IMR-90 (cell line): ENCODE data around the gene RASGRP2. TPM values are rescaled to one million over a fixed set of nuclear protein-coding genes. Genes with fewer than 3 reads are reported as not detected.
A peak's percentile ranks its signal among the peaks of the same experiment; 100 is the strongest.

Experiments used
- ATAC-seq: fragments of 200-7000 bp; cut with Tn5 transposase; 2 replicates; pipeline ENCODE4 v1.9.1; 2020; ENCODE audit warnings: low read depth, mild to moderate bottlenecking, moderate library complexity
- BruUV-seq: library from RNA; stranded (reverse); fragments of 400-500 nt; replicated peaks from 2 replicates; lab custom pipeline; 2021; lab: Mats Ljungman, UMichigan
- CTCF ChIA-PET: fragments of 300-600 bp; formaldehyde crosslinking; extraction: SDS; loops from one replicate; lab custom pipeline; 2021; ENCODE audit warnings: antibody characterized with exemption; lab: Yijun Ruan, JAX
- POLR2A ChIA-PET: fragments of 300-600 bp; sonication (Branson Sonifier 250); formaldehyde crosslinking; loops from one replicate; lab custom pipeline; 2022; ENCODE audit warnings: antibody characterized with exemption; ENCODE audit not compliant: unreplicated experiment; lab: Charles Lee
- DNase-seq: peaks from one replicate; pipeline ENCODE4 v3.0.0; 2013
- H2AFZ ChIP-seq: replicated peaks from 2 replicates; pipeline ENCODE3; 2013; ENCODE audit warnings: low read length, mild to moderate bottlenecking; ENCODE audit not compliant: poor library complexity
- H2AK5ac ChIP-seq: 2 replicates; pipeline ENCODE4 v1.6.1; 2013; ENCODE audit warnings: low read depth, low read length, inconsistent platforms
- H2AK9ac ChIP-seq: replicated peaks from 2 replicates; pipeline ENCODE3; 2013; ENCODE audit warnings: mild to moderate bottlenecking, low read depth, low read length, moderate library complexity; ENCODE audit not compliant: poor library complexity
- H2BK120ac ChIP-seq: 2 replicates; pipeline ENCODE4 v1.6.1; 2013; ENCODE audit warnings: low read depth, low read length, inconsistent platforms
- H2BK15ac ChIP-seq: 3 replicates; pipeline ENCODE4 v1.6.1; 2013; ENCODE audit warnings: low read depth, low read length, inconsistent platforms
- H2BK20ac ChIP-seq: 2 replicates; pipeline ENCODE4 v1.6.1; 2013; ENCODE audit warnings: low read depth, mild to moderate bottlenecking, inconsistent platforms, low read length, moderate library complexity
- H2BK5ac ChIP-seq: 2 replicates; pipeline ENCODE4 v1.6.1; 2013; ENCODE audit warnings: mild to moderate bottlenecking, low read depth, low read length, inconsistent platforms; ENCODE audit not compliant: poor library complexity, severe bottlenecking
- H3K14ac ChIP-seq: replicated peaks from 2 replicates; pipeline ENCODE4 v1.6.1; 2013; ENCODE audit warnings: low read depth, low read length, inconsistent platforms
- H3K18ac ChIP-seq: 2 replicates; pipeline ENCODE4 v1.6.1; 2013; ENCODE audit warnings: low read depth, low read length, control low read depth
- H3K23ac ChIP-seq: 2 replicates; pipeline ENCODE4 v1.6.1; 2013; ENCODE audit warnings: low read depth, low read length, inconsistent platforms
- H3K27ac ChIP-seq: 2 replicates; pipeline ENCODE4 v1.5.1; 2013; ENCODE audit warnings: mild to moderate bottlenecking, control low read depth, low read length; ENCODE audit not compliant: insufficient read depth
- H3K27me3 ChIP-seq: 2 replicates; pipeline ENCODE4 v1.6.1; 2013; ENCODE audit warnings: low read length; ENCODE audit not compliant: control insufficient read depth, insufficient read depth
- H3K36me3 ChIP-seq: 2 replicates; pipeline ENCODE4 v1.6.1; 2013; ENCODE audit warnings: low read length, mixed read lengths; ENCODE audit not compliant: control insufficient read depth, insufficient read depth
- H3K4ac ChIP-seq: 2 replicates; pipeline ENCODE4 v1.6.1; 2013; ENCODE audit warnings: low read depth, low read length, inconsistent platforms
- H3K4me1 ChIP-seq: 2 replicates; pipeline ENCODE4 v1.6.1; 2013; ENCODE audit warnings: low read length, mixed read lengths; ENCODE audit not compliant: control insufficient read depth, insufficient read depth
- H3K4me2 ChIP-seq: 2 replicates; pipeline ENCODE4 v1.6.1; 2013; ENCODE audit warnings: low read depth, mild to moderate bottlenecking, control low read depth, low read length, moderate library complexity
- H3K4me3 ChIP-seq: 2 replicates; pipeline ENCODE4 v1.5.1; 2013; ENCODE audit warnings: low read depth, mild to moderate bottlenecking, control low read depth, low read length, moderate library complexity; ENCODE audit not compliant: insufficient read depth
- H3K56ac ChIP-seq: 2 replicates; pipeline ENCODE4 v1.6.1; 2013; ENCODE audit warnings: low read length, inconsistent platforms; ENCODE audit not compliant: insufficient read depth; ENCODE audit errors: extremely low read depth
- H3K79me1 ChIP-seq, 2 experiments: 2 replicates each; pipeline ENCODE4 v1.6.1; 2013; ENCODE audit warnings: low read length in 2 of 2, inconsistent platforms in 1 of 2, low read depth in 1 of 2
- H3K9ac ChIP-seq: 2 replicates; pipeline ENCODE4 v1.6.1; 2013; ENCODE audit warnings: low read depth, low read length, control low read depth
- H3K9me1 ChIP-seq: 2 replicates; pipeline ENCODE4 v1.6.1; 2013; ENCODE audit warnings: low read length, inconsistent platforms; ENCODE audit not compliant: insufficient read depth
- H3K9me3 ChIP-seq: 2 replicates; pipeline ENCODE4 v1.6.1; 2013; ENCODE audit warnings: low read length; ENCODE audit not compliant: control insufficient read depth, insufficient read depth
- H4K20me1 ChIP-seq: 2 replicates; pipeline ENCODE4 v1.6.1; 2013; ENCODE audit warnings: low read length, inconsistent platforms; ENCODE audit not compliant: insufficient read depth
- H4K5ac ChIP-seq: 2 replicates; pipeline ENCODE4 v1.6.1; 2013; ENCODE audit warnings: mild to moderate bottlenecking, low read depth, low read length, control low read depth
- H4K8ac ChIP-seq, 2 experiments: 2 replicates each; pipeline ENCODE4 v1.6.1; 2013; ENCODE audit warnings: low read depth in 2 of 2, low read length in 2 of 2, control low read depth in 1 of 2, inconsistent platforms in 1 of 2
- H4K91ac ChIP-seq: 2 replicates; pipeline ENCODE4 v1.6.1; 2013; ENCODE audit warnings: low read depth, low read length, inconsistent platforms; ENCODE audit not compliant: insufficient read depth
- MXI1 ChIP-seq: IDR thresholded peaks from 2 replicates; pipeline ENCODE4 v1.6.1; 2012; ENCODE audit warnings: low read depth, mild to moderate bottlenecking, low read length, moderate library complexity, borderline replicate concordance
- SMC3 ChIP-seq: fragments of 150-350 bp; IDR thresholded peaks from 2 replicates; pipeline ENCODE4 v1.6.1; 2016; ENCODE audit warnings: low read depth, mild to moderate bottlenecking, antibody characterized with exemption, low read length, moderate library complexity
- WGBS, 2 experiments: methylation state at CpG; one replicate each; pipeline versions ENCODE4 v1.1.5 to v1.1.7; 2013; ENCODE audit warnings: missing lambda C conversion rate in 2 of 2; ENCODE audit not compliant: insufficient read length in 1 of 2; ENCODE audit errors: extremely low coverage in 2 of 2; 5-methylcytosine and 5-hydroxymethylcytosine counted together
- dilution Hi-C: fragments of 300-500 bp; cut with HindIII; formaldehyde crosslinking; loops from one replicate; pipeline ENCODE4 v1.14.3; 2018; ENCODE audit warnings: low sequenced_read_pairs; ENCODE audit not compliant: unreplicated experiment
- in situ Hi-C: fragments of 300-500 bp; cut with MboI; formaldehyde crosslinking; loops from 3 replicates; pipeline ENCODE4 v1.14.3; 2019; ENCODE audit warnings: low sequenced_read_pairs, inconsistent platforms, mixed read lengths
- intact Hi-C: fragments of 100-400 bp; cut with micrococcal nuclease; formaldehyde crosslinking; loops from 2 replicates; pipeline ENCODE4 v1.10.0; 2022
- polyA plus RNA-seq, 3 experiments: library from polyadenylated mRNA; depleted of rRNA; stranded (reverse); fragments of >200 nt; gene quantifications; 2 replicates each; pipeline ENCODE4 v1.2.3, GENCODE V29; 2012; ENCODE audit warnings: low replicate concordance in 1 of 3
- total RNA-seq: library from RNA; depleted of rRNA; stranded (reverse); fragments of >200 nt; gene quantifications from 2 replicates; pipeline ENCODE4 v1.2.3, GENCODE V29; 2012

Gene RASGRP2
- total and polyA plus RNA-seq, 2 of the 4 experiments (the other 2 are of a cell fraction) = 1.2 TPM; not detected in 1

- no peak overlapping the region for H2BK5ac ChIP-seq
- no peak for DNase-seq
- no peak overlapping the region for H3K56ac ChIP-seq
- WGBS, 2 experiments = 20% methylated on average over 21 of the region's 46 CpGs; no CpG with 5 or more reads in 1 of the 2 experiments
- no peaks in the 10 kb centered on the region for H3K9me3 ChIP-seq
- no peak overlapping the region for H3K18ac ChIP-seq
- no peak overlapping the region for H4K8ac ChIP-seq
- POLR2A ChIA-PET = no interaction called here
- H2AK9ac ChIP-seq = no peak overlapping the region
- BruUV-seq = no TSS peak
- H3K4me1 ChIP-seq = no peaks in the 10 kb centered on the region; the same call in 1 of the 2 replicates
- no peaks in the 10 kb centered on the region for H3K79me1 ChIP-seq
- H3K9ac ChIP-seq = no peak overlapping the region
- dilution Hi-C loops = no loop called here
- H2AK5ac ChIP-seq = no peak overlapping the region
- no peak overlapping the region for H2BK20ac ChIP-seq
- no peak overlapping the region for H3K4me2 ChIP-seq
- no peak overlapping the region for H3K14ac ChIP-seq
- H4K20me1 ChIP-seq = 0 out of 2 replicates have a peak, but pooled peaks cover 3% of the 10 kb centered on the region
- CTCF ChIA-PET = no interaction called here
- no peak overlapping the region for H3K23ac ChIP-seq
- no peak overlapping the region for H4K5ac ChIP-seq
- 0 out of 2 replicates have a peak, but pooled peaks cover 4% of the 10 kb centered on the region for H3K9me1 ChIP-seq
- H2BK120ac ChIP-seq = no peak overlapping the region
- H3K27ac ChIP-seq = no peak overlapping the region
- H3K27me3 ChIP-seq = peaks cover 63% of the 10 kb centered on the region
- H2AFZ ChIP-seq = peak overlapping the region; percentile 56
- in situ Hi-C loops = no loop called here
- H2BK15ac ChIP-seq = no peak overlapping the region
- H3K4me3 ChIP-seq = no peak overlapping the region
- no peaks in the 10 kb centered on the region for H3K36me3 ChIP-seq
- ATAC-seq = no peak
- H4K91ac ChIP-seq = no peak overlapping the region
- intact Hi-C loops = loop anchor here (5.0 kb wide), 1 partner anchor 226 kb away; the partner anchor contains the start of gene GPHA2
- TF ChIP-seq MXI1 (no peak), SMC3 (no peak)
- H3K4ac ChIP-seq = no peak overlapping the region
Observed at GRCh38 chr11:64711138-64711955, 32.6 kb downstream of the RASGRP2 start.
